A549 (cell line): ENCODE data around the gene MATN3.

Experiments used
- CTCF ChIP-seq: fragments of >200 bp; sonication (Bioruptor Twin); formaldehyde crosslinking; IDR thresholded peaks from 3 replicates; pipeline ENCODE4 v1.5.1; 2016
- EP300 ChIP-seq, 2 experiments: fragments of >200 bp; sonication (Bioruptor Twin); formaldehyde crosslinking; IDR thresholded peaks; 2 replicates in 1 of 2; 3 replicates in 1 of 2; pipeline ENCODE4 v1.6.1; 2016 to 2017
- MYC ChIP-seq: IDR thresholded peaks from 2 replicates; pipeline ENCODE4 v1.6.1; 2012; ENCODE audit warnings: mild to moderate bottlenecking, inconsistent platforms, low read length, improper control_type of control experiment, borderline replicate concordance
- PHF8 ChIP-seq: fragments of 200-600 bp; sonication (generic); IDR thresholded peaks from 2 replicates; pipeline ENCODE4 v1.6.1; 2016; ENCODE audit warnings: low read depth, mild to moderate bottlenecking, antibody characterized with exemption, moderate library complexity, borderline replicate concordance
- POLR2A ChIP-seq: IDR thresholded peaks from 2 replicates; pipeline ENCODE4 v1.6.1; 2012; ENCODE audit warnings: mild to moderate bottlenecking, low read length
- POLR2AphosphoS2 ChIP-seq: conservative IDR thresholded peaks from 2 replicates; pipeline ENCODE4 v1.6.1; 2012; ENCODE audit warnings: low read length, improper control_type of control experiment, inconsistent platforms
- RAD21 ChIP-seq, 2 experiments: fragments of >200 bp in 1 of 2; sonication (Bioruptor Twin) in 1 of 2; formaldehyde crosslinking in 1 of 2; IDR thresholded peaks in 1 of 2; conservative IDR thresholded peaks in 1 of 2; 2 replicates in 1 of 2; 3 replicates in 1 of 2; pipeline ENCODE4 v1.6.1; 2012 to 2018; ENCODE audit warnings: inconsistent platforms in 1 of 2
- REST ChIP-seq: fragments of 200-600 bp; sonication (generic); IDR thresholded peaks from 2 replicates; pipeline ENCODE4 v1.6.1; 2016; ENCODE audit warnings: antibody characterized with exemption, mild to moderate bottlenecking, moderate library complexity
- RFX5 ChIP-seq: fragments of 450-650 bp; IDR thresholded peaks from 2 replicates; pipeline ENCODE4 v1.7.1; 2014; ENCODE audit warnings: antibody characterized with exemption, mild to moderate bottlenecking, moderate library complexity

- TF ChIP-seq EP300 (IDR thresholded peaks at IDR 0.05): no peak
- no peak for TF ChIP-seq MYC
- TF ChIP-seq POLR2AphosphoS2: no peak
- no peak; the same call in 2 of the 3 replicates for TF ChIP-seq CTCF
- TF ChIP-seq POLR2A: no peak
- no peak for TF ChIP-seq REST
- TF ChIP-seq RAD21 (conservative IDR thresholded peaks at IDR 0.05 in 1 of 2, IDR thresholded peaks at IDR 0.05 in 1 of 2): peak; percentile 36 to 42; a peak in 2 of 5 replicates
- no peak for TF ChIP-seq RFX5
- TF ChIP-seq PHF8: no peak
Observed at GRCh38 chr2:20050646-20051531, 38.4 kb upstream of the MATN3 start.
